Liver (tissue), 9 donors: ENCODE data around the gene TNPO2. TPM values are rescaled to one million over a fixed set of nuclear protein-coding genes. Genes with fewer than 3 reads are reported as not detected.

Experiments
- DNase-seq: peaks from one replicate; pipeline ENCODE4 v3.0.0-alpha.2; 2017; ENCODE audit warnings: low spot score
- H3K27ac ChIP-seq, 2 donors: one replicate each; pipeline ENCODE4 v1.7.0; 2013; ENCODE audit warnings: inconsistent platforms in 2 of 2, low read length in 2 of 2, control low read depth in 1 of 2, low read depth in 1 of 2, mild to moderate bottlenecking in 1 of 2
- H3K27me3 ChIP-seq, 4 donors: one replicate each; pipeline versions ENCODE4 v1.6.1 to v1.7.0; 2013; ENCODE audit warnings: low read length in 3 of 4, inconsistent platforms in 1 of 4, mild to moderate bottlenecking in 1 of 4, moderate library complexity in 1 of 4; ENCODE audit not compliant: control insufficient read depth in 4 of 4, insufficient read depth in 4 of 4
- H3K36me3 ChIP-seq, 4 donors: one replicate each; pipeline versions ENCODE4 v1.6.1 to v1.7.0; 2013; ENCODE audit warnings: low read length in 3 of 4, mild to moderate bottlenecking in 3 of 4, low read depth in 1 of 4, moderate library complexity in 1 of 4; ENCODE audit not compliant: control insufficient read depth in 4 of 4, insufficient read depth in 3 of 4
- H3K4me1 ChIP-seq, 4 donors: one replicate each; pipeline versions ENCODE4 v1.6.1 to v1.7.0; 2013; ENCODE audit warnings: low read length in 3 of 4, mild to moderate bottlenecking in 3 of 4, moderate library complexity in 1 of 4; ENCODE audit not compliant: control insufficient read depth in 4 of 4, insufficient read depth in 4 of 4
- H3K4me3 ChIP-seq, 3 donors: one replicate each; pipeline versions ENCODE4 v1.6.1 to v1.7.0; 2013; ENCODE audit warnings: low read length in 3 of 3, control low read depth in 1 of 3, low read depth in 1 of 3, mild to moderate bottlenecking in 1 of 3
- H3K9ac ChIP-seq, 2 donors: one replicate each; pipeline ENCODE4 v1.7.0; 2013; ENCODE audit warnings: low read length in 2 of 2, mild to moderate bottlenecking in 2 of 2, moderate library complexity in 2 of 2, control low read depth in 1 of 2, low read depth in 1 of 2
- H3K9me3 ChIP-seq, 4 donors: one replicate each; pipeline versions ENCODE4 v1.6.1 to v1.7.0; 2013; ENCODE audit warnings: low read length in 3 of 4; ENCODE audit not compliant: control insufficient read depth in 4 of 4
- EGR1 ChIP-seq, 2 donors: IDR thresholded peaks; 2 replicates each; pipeline ENCODE4 v1.6.1; 2016 to 2018; ENCODE audit warnings: antibody characterized with exemption in 2 of 2, low read depth in 2 of 2
- FOXA1 ChIP-seq: IDR thresholded peaks from 2 replicates; pipeline ENCODE4 v1.6.1; 2016; ENCODE audit warnings: antibody characterized with exemption
- FOXA2 ChIP-seq: IDR thresholded peaks from 2 replicates; pipeline ENCODE4 v1.6.1; 2016; ENCODE audit warnings: antibody characterized with exemption
- GABPA ChIP-seq, 2 donors: IDR thresholded peaks in 1 of 2; conservative IDR thresholded peaks in 1 of 2; 2 replicates each; pipeline ENCODE4 v1.6.1; 2016; ENCODE audit warnings: antibody characterized with exemption in 2 of 2, mild to moderate bottlenecking in 1 of 2, moderate library complexity in 1 of 2
- HNF4A ChIP-seq, 2 donors: conservative IDR thresholded peaks; 2 replicates each; pipeline ENCODE4 v1.6.1; 2016; ENCODE audit warnings: antibody characterized with exemption in 2 of 2, mild to moderate bottlenecking in 2 of 2
- JUND ChIP-seq, 2 donors: IDR thresholded peaks; 2 replicates each; pipeline ENCODE4 v1.6.1; 2016; ENCODE audit warnings: antibody characterized with exemption in 2 of 2
- NR2F2 ChIP-seq: IDR thresholded peaks from 2 replicates; pipeline ENCODE4 v1.6.1; 2016; ENCODE audit warnings: antibody characterized with exemption
- RAD21 ChIP-seq, 2 donors: IDR thresholded peaks; 2 replicates each; pipeline ENCODE4 v1.6.1; 2016; ENCODE audit warnings: antibody characterized with exemption in 2 of 2, mild to moderate bottlenecking in 2 of 2
- RXRA ChIP-seq, 2 donors: IDR thresholded peaks; 2 replicates each; pipeline ENCODE4 v1.6.1; 2017 to 2018; ENCODE audit warnings: antibody characterized with exemption in 2 of 2, mild to moderate bottlenecking in 1 of 2
- SP1 ChIP-seq: IDR thresholded peaks from 2 replicates; pipeline ENCODE4 v1.6.1; 2018; ENCODE audit warnings: antibody characterized with exemption, mild to moderate bottlenecking
- TAF1 ChIP-seq: conservative IDR thresholded peaks from 2 replicates; pipeline ENCODE4 v1.6.1; 2016; ENCODE audit warnings: antibody characterized with exemption, mild to moderate bottlenecking
- YY1 ChIP-seq: IDR thresholded peaks from 2 replicates; pipeline ENCODE4 v1.6.1; 2016; ENCODE audit warnings: antibody characterized with exemption, mild to moderate bottlenecking
- WGBS: extraction: QIAGEN DNeasy Blood & Tissue Kit; methylation state at CpG from one replicate; pipeline ENCODE4 v1.1.7; 2013; 5-methylcytosine and 5-hydroxymethylcytosine counted together
- polyA plus RNA-seq, 2 donors: library from polyadenylated mRNA; stranded (reverse) in 1 of 2; unstranded in 1 of 2; fragments of 200-250 nt in 1 of 2; fragments of >200 nt in 1 of 2; fragmentation: Nextera tagmentation in 1 of 2; extraction: Ambion mirVana in 1 of 2; gene quantifications; one replicate each; pipeline versions ENCODE4 v1.2.1 to v1.2.3, GENCODE V29; 2013 to 2015
- total RNA-seq, 2 donors: library from RNA; depleted of rRNA; stranded (reverse); fragments of >200 nt; gene quantifications; one replicate each; pipeline ENCODE4 v1.2.3, GENCODE V29; 2014
- TF ChIP-seq, protein P1 (sequence below): fragments of 150-350 bp; IDR thresholded peaks from 2 replicates; pipeline ENCODE4 v1.5.1; 2017; ENCODE audit warnings: improper control_type of control experiment, low read depth, low read length; ENCODE audit not compliant: missing input control
- TF ChIP-seq, protein P2 (sequence below): IDR thresholded peaks from 2 replicates; pipeline ENCODE4 v1.6.1; 2016; ENCODE audit warnings: antibody characterized with exemption, mild to moderate bottlenecking
- TF ChIP-seq, protein P3 (sequence below): IDR thresholded peaks from 2 replicates; pipeline ENCODE4 v1.6.1; 2016; ENCODE audit warnings: antibody characterized with exemption
- TF ChIP-seq, protein P4 (sequence below): IDR thresholded peaks from 2 replicates; pipeline ENCODE4 v1.6.1; 2016; ENCODE audit warnings: antibody characterized with exemption
- donor health status: healthy.
- donor health status: healthy.
- donor health status: healthy.
- donor health status: healthy.
- donor health status: healthy.

The TNPO2 gene
- total and polyA plus RNA-seq, 4 donors = 6.3 to 22.2 (median 15.8) TPM

DNA sequence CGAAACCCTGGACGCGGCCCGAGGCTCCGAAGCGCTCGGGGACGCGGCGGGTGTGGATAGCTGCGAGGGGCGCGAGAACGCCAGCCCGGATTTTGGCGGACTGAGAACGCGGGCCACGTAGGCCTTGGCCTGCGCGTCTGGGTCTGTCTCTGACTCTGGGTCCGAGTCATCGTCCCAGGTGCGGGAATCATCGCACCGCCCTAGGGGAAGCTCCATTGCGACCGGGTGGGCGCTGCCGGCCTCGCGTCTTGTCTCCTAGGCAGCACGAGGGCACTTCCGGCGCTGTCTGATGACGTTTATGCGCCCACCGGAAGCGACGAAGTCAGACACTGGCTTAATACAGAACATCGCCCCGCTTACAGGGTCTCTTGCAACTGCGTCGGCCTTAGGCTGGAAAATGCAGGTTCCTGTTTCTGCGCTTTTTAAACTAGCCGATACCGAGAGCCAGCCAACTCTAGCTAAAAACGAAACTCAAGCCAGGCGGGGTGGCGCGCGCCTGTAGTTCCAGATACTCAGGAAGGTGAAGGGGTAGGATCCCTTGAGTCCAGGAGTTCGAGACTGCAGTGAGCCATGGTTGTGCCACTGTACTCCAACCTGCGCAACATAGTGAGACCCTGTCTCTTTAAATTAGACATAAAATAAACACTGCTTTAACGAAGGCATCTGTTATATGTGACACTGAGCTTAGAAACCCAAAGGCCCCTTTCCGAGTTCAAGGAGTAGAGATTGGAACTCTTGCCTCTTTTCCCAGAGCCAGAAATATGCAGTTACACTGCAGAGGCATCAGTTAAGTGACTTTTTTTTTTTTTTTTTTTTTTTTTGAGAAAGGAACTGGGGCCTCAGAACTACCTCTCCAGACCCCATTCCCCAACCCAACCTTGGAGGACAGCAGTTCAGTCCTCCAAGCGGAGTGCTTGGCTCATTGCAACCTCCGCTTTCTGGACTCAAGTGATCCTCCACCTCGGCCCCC, 27.1 kb downstream of the TNPO2 start, which contains the start of gene FBXW9:
TSS of gene FBXW9 (minus strand) at position 266 of the 970 bp plus-strand sequence. CDS start at position 216, 50 bp downstream.
- peak within 1 kb of the TSS; percentile 72 to 85 for H3K27ac ChIP-seq
- TF ChIP-seq, protein P1, sequence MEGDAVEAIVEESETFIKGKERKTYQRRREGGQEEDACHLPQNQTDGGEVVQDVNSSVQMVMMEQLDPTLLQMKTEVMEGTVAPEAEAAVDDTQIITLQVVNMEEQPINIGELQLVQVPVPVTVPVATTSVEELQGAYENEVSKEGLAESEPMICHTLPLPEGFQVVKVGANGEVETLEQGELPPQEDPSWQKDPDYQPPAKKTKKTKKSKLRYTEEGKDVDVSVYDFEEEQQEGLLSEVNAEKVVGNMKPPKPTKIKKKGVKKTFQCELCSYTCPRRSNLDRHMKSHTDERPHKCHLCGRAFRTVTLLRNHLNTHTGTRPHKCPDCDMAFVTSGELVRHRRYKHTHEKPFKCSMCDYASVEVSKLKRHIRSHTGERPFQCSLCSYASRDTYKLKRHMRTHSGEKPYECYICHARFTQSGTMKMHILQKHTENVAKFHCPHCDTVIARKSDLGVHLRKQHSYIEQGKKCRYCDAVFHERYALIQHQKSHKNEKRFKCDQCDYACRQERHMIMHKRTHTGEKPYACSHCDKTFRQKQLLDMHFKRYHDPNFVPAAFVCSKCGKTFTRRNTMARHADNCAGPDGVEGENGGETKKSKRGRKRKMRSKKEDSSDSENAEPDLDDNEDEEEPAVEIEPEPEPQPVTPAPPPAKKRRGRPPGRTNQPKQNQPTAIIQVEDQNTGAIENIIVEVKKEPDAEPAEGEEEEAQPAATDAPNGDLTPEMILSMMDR = no peak
- TF ChIP-seq SP1 = peak; percentile 12
- TF ChIP-seq, protein P2, sequence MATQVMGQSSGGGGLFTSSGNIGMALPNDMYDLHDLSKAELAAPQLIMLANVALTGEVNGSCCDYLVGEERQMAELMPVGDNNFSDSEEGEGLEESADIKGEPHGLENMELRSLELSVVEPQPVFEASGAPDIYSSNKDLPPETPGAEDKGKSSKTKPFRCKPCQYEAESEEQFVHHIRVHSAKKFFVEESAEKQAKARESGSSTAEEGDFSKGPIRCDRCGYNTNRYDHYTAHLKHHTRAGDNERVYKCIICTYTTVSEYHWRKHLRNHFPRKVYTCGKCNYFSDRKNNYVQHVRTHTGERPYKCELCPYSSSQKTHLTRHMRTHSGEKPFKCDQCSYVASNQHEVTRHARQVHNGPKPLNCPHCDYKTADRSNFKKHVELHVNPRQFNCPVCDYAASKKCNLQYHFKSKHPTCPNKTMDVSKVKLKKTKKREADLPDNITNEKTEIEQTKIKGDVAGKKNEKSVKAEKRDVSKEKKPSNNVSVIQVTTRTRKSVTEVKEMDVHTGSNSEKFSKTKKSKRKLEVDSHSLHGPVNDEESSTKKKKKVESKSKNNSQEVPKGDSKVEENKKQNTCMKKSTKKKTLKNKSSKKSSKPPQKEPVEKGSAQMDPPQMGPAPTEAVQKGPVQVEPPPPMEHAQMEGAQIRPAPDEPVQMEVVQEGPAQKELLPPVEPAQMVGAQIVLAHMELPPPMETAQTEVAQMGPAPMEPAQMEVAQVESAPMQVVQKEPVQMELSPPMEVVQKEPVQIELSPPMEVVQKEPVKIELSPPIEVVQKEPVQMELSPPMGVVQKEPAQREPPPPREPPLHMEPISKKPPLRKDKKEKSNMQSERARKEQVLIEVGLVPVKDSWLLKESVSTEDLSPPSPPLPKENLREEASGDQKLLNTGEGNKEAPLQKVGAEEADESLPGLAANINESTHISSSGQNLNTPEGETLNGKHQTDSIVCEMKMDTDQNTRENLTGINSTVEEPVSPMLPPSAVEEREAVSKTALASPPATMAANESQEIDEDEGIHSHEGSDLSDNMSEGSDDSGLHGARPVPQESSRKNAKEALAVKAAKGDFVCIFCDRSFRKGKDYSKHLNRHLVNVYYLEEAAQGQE = peak; percentile 38
- peak; percentile 72 for TF ChIP-seq YY1
- peak; percentile 98 to 100 for TF ChIP-seq GABPA (IDR thresholded peaks at IDR 0.05 in 1 of 2, conservative IDR thresholded peaks at IDR 0.05 in 1 of 2)
- peaks cover 5 to 22% (median 16%) of the 10 kb centered on the region in 4 donors for H3K4me1 ChIP-seq
- peaks cover 0 to 20% (median 8%) of the 10 kb centered on the region in 4 donors for H3K36me3 ChIP-seq
- H3K9ac ChIP-seq = peak within 1 kb of the TSS; percentile 45 to 81
- H3K4me3 ChIP-seq = peak within 1 kb of the TSS; percentile 81 to 85 (median 81)
- H3K27me3 ChIP-seq = no peaks in the 10 kb centered on the region
- H3K9me3 ChIP-seq = no peaks in the 10 kb centered on the region
- DNase-seq = peak; percentile 99
- WGBS = 6% methylated on average over 59 of the region's 59 CpGs

DNA sequence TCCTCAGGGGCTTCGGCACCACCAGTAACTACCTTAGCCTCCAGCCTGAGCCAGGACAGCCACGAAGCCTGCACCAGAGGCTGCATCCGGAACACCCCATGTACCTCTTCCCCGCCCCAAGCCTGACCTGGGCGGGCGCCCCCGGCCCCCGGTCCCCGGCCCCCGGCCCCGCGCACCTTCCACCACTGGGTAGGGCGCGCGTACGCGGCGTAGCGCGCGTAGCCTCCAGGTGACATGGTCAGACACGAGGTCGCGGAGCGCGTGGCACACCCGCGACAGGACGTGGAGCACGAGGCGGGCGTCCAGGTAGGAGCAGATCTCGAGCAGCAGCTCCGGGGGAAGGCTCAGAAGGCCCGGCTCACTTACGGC, 27.8 kb downstream of the TNPO2 start:
- DNase-seq = no peak
- peaks cover 0 to 13% (median 4%) of the 10 kb centered on the region in 4 donors for H3K36me3 ChIP-seq
- TF ChIP-seq EGR1 (IDR thresholded peaks at IDR 0.05; ENCODE audit: low read depth in 2 of 2) (no peak), TAF1 (no peak)
- no peaks in the 10 kb centered on the region for H3K9me3 ChIP-seq
- 4% methylated on average over 36 of the region's 36 CpGs for WGBS
- H3K4me1 ChIP-seq = peaks cover 5 to 22% (median 16%) of the 10 kb centered on the region in 4 donors
- peak overlapping the region in 1 of 2 donors; percentile 45 for H3K9ac ChIP-seq
- no peaks in the 10 kb centered on the region for H3K27me3 ChIP-seq
- peak overlapping the region; percentile 81 to 85 (median 81) for H3K4me3 ChIP-seq
- H3K27ac ChIP-seq = no peak overlapping the region

DNA sequence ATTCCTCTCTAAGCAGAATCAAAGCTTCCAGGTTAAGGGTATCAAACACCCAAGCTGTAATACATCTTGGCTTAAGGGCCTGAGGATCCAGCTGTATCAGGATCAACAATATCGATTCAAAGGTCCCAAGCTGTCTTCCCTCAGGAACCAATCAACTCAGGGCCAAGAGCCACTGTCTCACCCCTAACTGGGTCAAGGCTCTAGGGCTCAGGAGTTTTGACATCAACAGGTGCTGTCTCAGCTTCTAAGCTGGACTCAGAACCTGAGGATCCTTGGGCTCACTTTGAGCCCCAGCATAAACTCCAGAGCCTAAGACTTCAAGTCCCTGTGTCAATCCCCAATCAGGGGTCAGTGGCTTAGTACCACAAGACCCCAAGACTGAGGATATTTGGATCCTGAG, 28.2 kb downstream of the TNPO2 start:
- no peak overlapping the region for H3K9ac ChIP-seq
- H3K27ac ChIP-seq = no peak overlapping the region
- DNase-seq = no peak
- TF ChIP-seq YY1 = no peak
- TF ChIP-seq JUND (IDR thresholded peaks at IDR 0.05) = no peak
- TF ChIP-seq RXRA (IDR thresholded peaks at IDR 0.05) = no peak
- TF ChIP-seq, protein P3, sequence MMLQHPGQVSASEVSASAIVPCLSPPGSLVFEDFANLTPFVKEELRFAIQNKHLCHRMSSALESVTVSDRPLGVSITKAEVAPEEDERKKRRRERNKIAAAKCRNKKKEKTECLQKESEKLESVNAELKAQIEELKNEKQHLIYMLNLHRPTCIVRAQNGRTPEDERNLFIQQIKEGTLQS = no peak
- TF ChIP-seq TAF1 = no peak
- no peak for TF ChIP-seq FOXA2
- TF ChIP-seq EGR1 (IDR thresholded peaks at IDR 0.05; ENCODE audit: low read depth in 2 of 2) = no peak
- TF ChIP-seq, protein P1 = no peak
- TF ChIP-seq FOXA1 = no peak
- TF ChIP-seq RAD21 (IDR thresholded peaks at IDR 0.05) = no peak
- no peak for TF ChIP-seq NR2F2
- TF ChIP-seq HNF4A (conservative IDR thresholded peaks at IDR 0.05) = no peak
- TF ChIP-seq, protein P4, sequence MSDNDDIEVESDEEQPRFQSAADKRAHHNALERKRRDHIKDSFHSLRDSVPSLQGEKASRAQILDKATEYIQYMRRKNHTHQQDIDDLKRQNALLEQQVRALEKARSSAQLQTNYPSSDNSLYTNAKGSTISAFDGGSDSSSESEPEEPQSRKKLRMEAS = no peak

More for the DNA sequence above, 28.2 kb downstream of the TNPO2 start:
- H3K4me1 ChIP-seq = peaks cover 5 to 22% (median 16%) of the 10 kb centered on the region in 4 donors
- H3K36me3 ChIP-seq = peaks cover 0 to 8% (median 1%) of the 10 kb centered on the region in 4 donors
- peak overlapping the region; percentile 29 to 81 (median 81) for H3K4me3 ChIP-seq
- H3K9me3 ChIP-seq = no peaks in the 10 kb centered on the region
- H3K27me3 ChIP-seq = no peaks in the 10 kb centered on the region
- 91% methylated on average over 1 of the region's 1 CpG for WGBS
